ENCODE results near the gene MTHFR. TPM values are rescaled to one million over a fixed set of nuclear protein-coding genes. Genes with fewer than 3 reads are reported as not detected.

MTHFR gene
- total and polyA plus RNA-seq, 2 donors from 2014 or later = 10.6 to 65.5 TPM

GRCh38 chr1:11746795-11747487, 58.8 kb downstream of the MTHFR start:
- no peak overlapping the region for H3K9ac ChIP-seq (ENCODE audit: low read length in 3 of 3)
- intact Hi-C loops (cut with DNase I) = no loop called here
- peaks cover 0 to 2% (median 0%) of the 10 kb centered on the region in 3 donors for H3K4me1 ChIP-seq (ENCODE audit: control insufficient read depth in 2 of 3, insufficient read depth in 2 of 3, low read depth in 1 of 3, low read length in 3 of 3)
- H3K27ac ChIP-seq (ENCODE audit: low read depth in 2 of 2, low read length in 2 of 2) = no peak overlapping the region
- peaks cover 0 to 13% (median 5%) of the 10 kb centered on the region in 3 donors for H3K36me3 ChIP-seq (ENCODE audit: control insufficient read depth in 2 of 3, insufficient read depth in 3 of 3, low read length in 3 of 3)
- DNase-seq (no peak), FAIRE-seq (no peak)
- no peak overlapping the region for H3K4me3 ChIP-seq (ENCODE audit: low read length in 3 of 3)
- H3K9me3 ChIP-seq (ENCODE audit: control insufficient read depth in 2 of 3, insufficient read depth in 1 of 3, low read length in 3 of 3) = no peaks in the 10 kb centered on the region
- TF ChIP-seq, protein P1, sequence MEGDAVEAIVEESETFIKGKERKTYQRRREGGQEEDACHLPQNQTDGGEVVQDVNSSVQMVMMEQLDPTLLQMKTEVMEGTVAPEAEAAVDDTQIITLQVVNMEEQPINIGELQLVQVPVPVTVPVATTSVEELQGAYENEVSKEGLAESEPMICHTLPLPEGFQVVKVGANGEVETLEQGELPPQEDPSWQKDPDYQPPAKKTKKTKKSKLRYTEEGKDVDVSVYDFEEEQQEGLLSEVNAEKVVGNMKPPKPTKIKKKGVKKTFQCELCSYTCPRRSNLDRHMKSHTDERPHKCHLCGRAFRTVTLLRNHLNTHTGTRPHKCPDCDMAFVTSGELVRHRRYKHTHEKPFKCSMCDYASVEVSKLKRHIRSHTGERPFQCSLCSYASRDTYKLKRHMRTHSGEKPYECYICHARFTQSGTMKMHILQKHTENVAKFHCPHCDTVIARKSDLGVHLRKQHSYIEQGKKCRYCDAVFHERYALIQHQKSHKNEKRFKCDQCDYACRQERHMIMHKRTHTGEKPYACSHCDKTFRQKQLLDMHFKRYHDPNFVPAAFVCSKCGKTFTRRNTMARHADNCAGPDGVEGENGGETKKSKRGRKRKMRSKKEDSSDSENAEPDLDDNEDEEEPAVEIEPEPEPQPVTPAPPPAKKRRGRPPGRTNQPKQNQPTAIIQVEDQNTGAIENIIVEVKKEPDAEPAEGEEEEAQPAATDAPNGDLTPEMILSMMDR (IDR thresholded peaks at IDR 0.05; ENCODE audit: borderline replicate concordance, extremely low read depth, insufficient read depth) = no peak
- H3K27me3 ChIP-seq (ENCODE audit: control insufficient read depth, insufficient read depth, low read length) = no peaks in the 10 kb centered on the region

- no peak overlapping the region for H3K27ac ChIP-seq (ENCODE audit: low read depth in 2 of 2, low read length in 2 of 2)
- no peak overlapping the region for H3K9ac ChIP-seq (ENCODE audit: low read length in 3 of 3)
- FAIRE-seq = no peak
- DNase-seq = no peak
- intact Hi-C loops (cut with DNase I) = no loop called here
- no peak overlapping the region for H3K4me3 ChIP-seq (ENCODE audit: low read length in 3 of 3)
- TF ChIP-seq, protein P1 (IDR thresholded peaks at IDR 0.05; ENCODE audit: borderline replicate concordance, extremely low read depth, insufficient read depth) = no peak
- H3K9me3 ChIP-seq (ENCODE audit: control insufficient read depth in 2 of 3, insufficient read depth in 1 of 3, low read length in 3 of 3) = no peaks in the 10 kb centered on the region
- H3K27me3 ChIP-seq (ENCODE audit: control insufficient read depth, insufficient read depth, low read length) = no peaks in the 10 kb centered on the region
- peaks cover 0 to 4% (median 0%) of the 10 kb centered on the region in 3 donors for H3K4me1 ChIP-seq (ENCODE audit: control insufficient read depth in 2 of 3, insufficient read depth in 2 of 3, low read depth in 1 of 3, low read length in 3 of 3)
- H3K36me3 ChIP-seq (ENCODE audit: control insufficient read depth in 2 of 3, insufficient read depth in 3 of 3, low read length in 3 of 3) = peaks cover 0 to 13% (median 5%) of the 10 kb centered on the region in 3 donors
Measured at GRCh38 chr1:11746092-11746491, 59.7 kb downstream of the MTHFR start.

- Histone ChIP-seq H3K27ac (ENCODE audit: low read depth in 2 of 2, low read length in 2 of 2) (no peak overlapping the region), H3K36me3 (ENCODE audit: control insufficient read depth in 2 of 3, insufficient read depth in 3 of 3, low read length in 3 of 3) (peaks cover 0 to 9% (median 5%) of the 10 kb centered on the region in 3 donors), H3K9ac (ENCODE audit: low read length in 3 of 3) (no peak overlapping the region), H3K4me1 (ENCODE audit: control insufficient read depth in 2 of 3, insufficient read depth in 2 of 3, low read depth in 1 of 3, low read length in 3 of 3) (peaks cover 0 to 6% (median 0%) of the 10 kb centered on the region in 3 donors), H3K4me3 (ENCODE audit: low read length in 3 of 3) (no peak overlapping the region), H3K27me3 (ENCODE audit: control insufficient read depth, insufficient read depth, low read length) (no peaks in the 10 kb centered on the region), H3K9me3 (ENCODE audit: control insufficient read depth in 2 of 3, insufficient read depth in 1 of 3, low read length in 3 of 3) (no peaks in the 10 kb centered on the region)
- intact Hi-C loops (cut with DNase I) = no loop called here
- DNase-seq (no peak), FAIRE-seq (no peak)
- TF ChIP-seq, protein P1 (IDR thresholded peaks at IDR 0.05; ENCODE audit: borderline replicate concordance, extremely low read depth, insufficient read depth) = no peak
Measured at GRCh38 chr1:11744287-11744686, 61.5 kb downstream of the MTHFR start.

All from kidney (tissue), 14 donors.